HepG2 (cell line): ENCODE measurements around the gene FILIP1. TPM values are rescaled to one million over a fixed set of nuclear protein-coding genes. Genes with fewer than 3 reads are reported as not detected.
A peak's percentile ranks its signal among the peaks of the same experiment; 100 is the strongest.

ENCODE experiments used
- FOXM1 ChIP-seq: sonication (generic); formaldehyde crosslinking; IDR thresholded peaks from 2 replicates; pipeline ENCODE4 v1.5.0; 2020; ENCODE audit warnings: missing genetic modification reagents
- FUBP1 ChIP-seq: sonication (generic); formaldehyde crosslinking; IDR thresholded peaks from 2 replicates; pipeline ENCODE4 v1.5.1; 2020; ENCODE audit warnings: missing genetic modification reagents, mild to moderate bottlenecking, borderline replicate concordance
- NFE2L2 ChIP-seq: fragments of 150-350 bp; IDR thresholded peaks from 2 replicates; pipeline ENCODE4 v1.6.1; 2014; ENCODE audit warnings: low read length
- NFYC ChIP-seq: IDR thresholded peaks from 2 replicates; pipeline ENCODE4 v1.6.1; 2016; ENCODE audit warnings: missing genetic modification reagents, missing compliant biosample characterization
- NKX3-1 ChIP-seq: sonication (generic); formaldehyde crosslinking; IDR thresholded peaks from 2 replicates; pipeline ENCODE4 v1.5.0; 2020; ENCODE audit warnings: missing genetic modification reagents
- POLR2G ChIP-seq: fragments of 200-400 bp; formaldehyde crosslinking; IDR thresholded peaks from 2 replicates; pipeline ENCODE4 v1.6.1; 2018; ENCODE audit warnings: mild to moderate bottlenecking, low read depth, low read length, moderate library complexity
- RAD51 ChIP-seq: fragments of 450-650 bp; IDR thresholded peaks from 2 replicates; pipeline ENCODE4 v1.6.1; 2016; ENCODE audit warnings: borderline replicate concordance
- TOPORS ChIP-seq: sonication (generic); formaldehyde crosslinking; IDR thresholded peaks from 2 replicates; pipeline ENCODE4 v1.8.0; 2023; ENCODE audit warnings: mild to moderate bottlenecking, missing genetic modification reagents
- ZC3H13 ChIP-seq: sonication (generic); formaldehyde crosslinking; IDR thresholded peaks from 2 replicates; pipeline ENCODE4 v1.8.1; 2023; ENCODE audit warnings: mild to moderate bottlenecking, missing genetic modification reagents, moderate library complexity
- ZFP36L1 ChIP-seq: sonication (generic); formaldehyde crosslinking; IDR thresholded peaks from 2 replicates; pipeline ENCODE4 v1.8.0; 2022; ENCODE audit warnings: mild to moderate bottlenecking, missing genetic modification reagents, moderate library complexity
- ZNF17 ChIP-seq: sonication (generic); formaldehyde crosslinking; IDR thresholded peaks from 2 replicates; pipeline ENCODE4 v1.5.0; 2020; ENCODE audit warnings: mild to moderate bottlenecking, missing genetic modification reagents
- ZNF24 ChIP-seq: fragments of 450-650 bp; IDR thresholded peaks from 2 replicates; pipeline ENCODE4 v1.6.1; 2017; ENCODE audit warnings: antibody characterized with exemption, mild to moderate bottlenecking
- ZNF251 ChIP-seq: sonication (generic); formaldehyde crosslinking; IDR thresholded peaks from 2 replicates; pipeline ENCODE4 v1.9.0; 2021; ENCODE audit warnings: mild to moderate bottlenecking, missing genetic modification reagents
- polyA plus RNA-seq, 8 experiments: library from polyadenylated mRNA; depleted of rRNA in 3 of 8; stranded (reverse) in 7 of 8; unstranded in 1 of 8; fragments of >200 nt; fragmentation: Illumina TruSeq in 4 of 8; extraction: Trizol in 4 of 8; gene quantifications; 2 replicates each; pipeline versions ENCODE4 v1.2.1 to v1.2.3, GENCODE V29; 2011 to 2016; ENCODE audit warnings: low read depth in 4 of 8, missing spikeins in 1 of 8, mixed read lengths in 1 of 8; ENCODE audit not compliant: insufficient read depth in 1 of 8
- total RNA-seq, 5 experiments: library from RNA; depleted of rRNA; stranded (reverse); fragments of >200 nt; fragmentation: Illumina TruSeq; extraction: Trizol; gene quantifications; 2 replicates each; pipeline ENCODE4 v1.2.3, GENCODE V29; 2016; ENCODE audit warnings: low read depth in 1 of 5
- TF ChIP-seq, protein P1 (sequence below): sonication (generic); formaldehyde crosslinking; IDR thresholded peaks from 2 replicates; pipeline ENCODE4 v1.4.0; 2020; ENCODE audit warnings: missing genetic modification reagents, borderline replicate concordance
- TF ChIP-seq, protein P2 (sequence below): sonication (generic); formaldehyde crosslinking; IDR thresholded peaks from 2 replicates; pipeline ENCODE4 v1.8.1; 2022; ENCODE audit warnings: low read depth, mild to moderate bottlenecking, missing genetic modification reagents
- TF ChIP-seq, protein P3 (sequence below): IDR thresholded peaks from 2 replicates; pipeline ENCODE4 v1.6.1; 2018; ENCODE audit warnings: missing genetic modification reagents, mild to moderate bottlenecking, missing compliant biosample characterization
- TF ChIP-seq, protein P4 (sequence below): sonication (generic); formaldehyde crosslinking; IDR thresholded peaks from 2 replicates; pipeline ENCODE4 v1.5.0; 2020; ENCODE audit warnings: mild to moderate bottlenecking, missing genetic modification reagents, borderline replicate concordance

The FILIP1 gene
- total and polyA plus RNA-seq, 2 of the 13 experiments (the other 11 are each of a cell fraction or from before 2014, with no cell fraction given): not detected

DNA sequence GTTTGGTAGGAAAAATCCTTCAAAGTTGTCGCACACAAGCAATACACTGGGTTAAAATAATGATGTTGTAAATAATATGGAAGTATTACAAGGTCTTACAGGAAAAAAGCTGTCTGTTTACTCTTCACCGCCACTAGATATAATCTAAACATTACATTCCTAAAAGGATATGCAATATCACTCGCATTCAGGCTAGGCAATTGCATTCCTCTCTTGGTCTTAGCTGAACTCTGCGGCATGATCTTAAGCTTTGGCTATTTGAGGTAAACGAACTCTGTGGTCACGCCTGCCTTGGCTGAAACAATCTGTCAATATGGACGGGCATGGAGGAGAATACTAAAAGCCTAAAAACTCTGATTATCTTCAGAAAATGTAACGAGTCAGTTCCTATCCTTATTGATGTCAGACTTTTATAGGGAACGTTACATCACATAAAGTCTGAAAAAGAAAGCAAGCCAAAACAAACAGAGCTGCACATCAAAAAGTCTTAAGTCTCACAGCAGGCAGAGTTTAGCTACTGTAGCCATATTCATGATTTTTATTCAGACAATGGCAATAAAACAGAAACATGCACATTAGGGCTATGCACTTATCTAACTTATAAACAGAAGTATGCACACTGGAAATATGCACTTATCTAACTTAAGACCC is 30.8 kb upstream of the FILIP1 start (continued):
- TF ChIP-seq, protein P1, sequence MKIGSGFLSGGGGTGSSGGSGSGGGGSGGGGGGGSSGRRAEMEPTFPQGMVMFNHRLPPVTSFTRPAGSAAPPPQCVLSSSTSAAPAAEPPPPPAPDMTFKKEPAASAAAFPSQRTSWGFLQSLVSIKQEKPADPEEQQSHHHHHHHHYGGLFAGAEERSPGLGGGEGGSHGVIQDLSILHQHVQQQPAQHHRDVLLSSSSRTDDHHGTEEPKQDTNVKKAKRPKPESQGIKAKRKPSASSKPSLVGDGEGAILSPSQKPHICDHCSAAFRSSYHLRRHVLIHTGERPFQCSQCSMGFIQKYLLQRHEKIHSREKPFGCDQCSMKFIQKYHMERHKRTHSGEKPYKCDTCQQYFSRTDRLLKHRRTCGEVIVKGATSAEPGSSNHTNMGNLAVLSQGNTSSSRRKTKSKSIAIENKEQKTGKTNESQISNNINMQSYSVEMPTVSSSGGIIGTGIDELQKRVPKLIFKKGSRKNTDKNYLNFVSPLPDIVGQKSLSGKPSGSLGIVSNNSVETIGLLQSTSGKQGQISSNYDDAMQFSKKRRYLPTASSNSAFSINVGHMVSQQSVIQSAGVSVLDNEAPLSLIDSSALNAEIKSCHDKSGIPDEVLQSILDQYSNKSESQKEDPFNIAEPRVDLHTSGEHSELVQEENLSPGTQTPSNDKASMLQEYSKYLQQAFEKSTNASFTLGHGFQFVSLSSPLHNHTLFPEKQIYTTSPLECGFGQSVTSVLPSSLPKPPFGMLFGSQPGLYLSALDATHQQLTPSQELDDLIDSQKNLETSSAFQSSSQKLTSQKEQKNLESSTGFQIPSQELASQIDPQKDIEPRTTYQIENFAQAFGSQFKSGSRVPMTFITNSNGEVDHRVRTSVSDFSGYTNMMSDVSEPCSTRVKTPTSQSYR (CRISPR knock-in tag): no peak
- no peak for TF ChIP-seq ZNF24
- TF ChIP-seq, protein P2, sequence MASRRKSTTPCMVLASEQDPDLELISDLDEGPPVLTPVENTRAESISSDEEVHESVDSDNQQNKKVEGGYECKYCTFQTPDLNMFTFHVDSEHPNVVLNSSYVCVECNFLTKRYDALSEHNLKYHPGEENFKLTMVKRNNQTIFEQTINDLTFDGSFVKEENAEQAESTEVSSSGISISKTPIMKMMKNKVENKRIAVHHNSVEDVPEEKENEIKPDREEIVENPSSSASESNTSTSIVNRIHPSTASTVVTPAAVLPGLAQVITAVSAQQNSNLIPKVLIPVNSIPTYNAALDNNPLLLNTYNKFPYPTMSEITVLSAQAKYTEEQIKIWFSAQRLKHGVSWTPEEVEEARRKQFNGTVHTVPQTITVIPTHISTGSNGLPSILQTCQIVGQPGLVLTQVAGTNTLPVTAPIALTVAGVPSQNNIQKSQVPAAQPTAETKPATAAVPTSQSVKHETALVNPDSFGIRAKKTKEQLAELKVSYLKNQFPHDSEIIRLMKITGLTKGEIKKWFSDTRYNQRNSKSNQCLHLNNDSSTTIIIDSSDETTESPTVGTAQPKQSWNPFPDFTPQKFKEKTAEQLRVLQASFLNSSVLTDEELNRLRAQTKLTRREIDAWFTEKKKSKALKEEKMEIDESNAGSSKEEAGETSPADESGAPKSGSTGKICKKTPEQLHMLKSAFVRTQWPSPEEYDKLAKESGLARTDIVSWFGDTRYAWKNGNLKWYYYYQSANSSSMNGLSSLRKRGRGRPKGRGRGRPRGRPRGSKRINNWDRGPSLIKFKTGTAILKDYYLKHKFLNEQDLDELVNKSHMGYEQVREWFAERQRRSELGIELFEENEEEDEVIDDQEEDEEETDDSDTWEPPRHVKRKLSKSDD (CRISPR knock-in tag): no peak
- TF ChIP-seq TOPORS (CRISPR knock-in tag): no peak
- TF ChIP-seq ZFP36L1 (CRISPR knock-in tag): no peak
- TF ChIP-seq, protein P3, sequence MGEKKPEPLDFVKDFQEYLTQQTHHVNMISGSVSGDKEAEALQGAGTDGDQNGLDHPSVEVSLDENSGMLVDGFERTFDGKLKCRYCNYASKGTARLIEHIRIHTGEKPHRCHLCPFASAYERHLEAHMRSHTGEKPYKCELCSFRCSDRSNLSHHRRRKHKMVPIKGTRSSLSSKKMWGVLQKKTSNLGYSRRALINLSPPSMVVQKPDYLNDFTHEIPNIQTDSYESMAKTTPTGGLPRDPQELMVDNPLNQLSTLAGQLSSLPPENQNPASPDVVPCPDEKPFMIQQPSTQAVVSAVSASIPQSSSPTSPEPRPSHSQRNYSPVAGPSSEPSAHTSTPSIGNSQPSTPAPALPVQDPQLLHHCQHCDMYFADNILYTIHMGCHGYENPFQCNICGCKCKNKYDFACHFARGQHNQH (CRISPR knock-in tag): peak; percentile 65
- no peak for TF ChIP-seq NFE2L2
- no peak for TF ChIP-seq NKX3-1 (CRISPR knock-in tag)
- TF ChIP-seq POLR2G: no peak
- TF ChIP-seq FUBP1: no peak
- no peak for TF ChIP-seq FOXM1 (CRISPR knock-in tag)
- TF ChIP-seq ZC3H13 (CRISPR knock-in tag): no peak
- no peak for TF ChIP-seq ZNF17
- TF ChIP-seq, protein P4, sequence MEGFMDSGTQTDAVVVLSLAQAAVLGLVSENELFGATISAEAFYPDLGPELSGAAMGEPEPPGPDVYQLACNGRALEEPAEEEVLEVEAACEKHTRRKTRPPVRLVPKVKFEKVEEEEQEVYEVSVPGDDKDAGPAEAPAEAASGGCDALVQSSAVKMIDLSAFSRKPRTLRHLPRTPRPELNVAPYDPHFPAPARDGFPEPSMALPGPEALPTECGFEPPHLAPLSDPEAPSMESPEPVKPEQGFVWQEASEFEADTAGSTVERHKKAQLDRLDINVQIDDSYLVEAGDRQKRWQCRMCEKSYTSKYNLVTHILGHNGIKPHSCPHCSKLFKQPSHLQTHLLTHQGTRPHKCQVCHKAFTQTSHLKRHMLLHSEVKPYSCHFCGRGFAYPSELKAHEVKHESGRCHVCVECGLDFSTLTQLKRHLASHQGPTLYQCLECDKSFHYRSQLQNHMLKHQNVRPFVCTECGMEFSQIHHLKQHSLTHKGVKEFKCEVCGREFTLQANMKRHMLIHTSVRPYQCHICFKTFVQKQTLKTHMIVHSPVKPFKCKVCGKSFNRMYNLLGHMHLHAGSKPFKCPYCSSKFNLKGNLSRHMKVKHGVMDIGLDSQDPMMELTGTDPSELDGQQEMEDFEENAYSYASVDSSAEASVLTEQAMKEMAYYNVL (CRISPR knock-in tag): no peak
- TF ChIP-seq ZNF251 (CRISPR knock-in tag): no peak
- no peak for TF ChIP-seq RAD51
- no peak for TF ChIP-seq NFYC
